ENCODE results near the gene CAV2.

CAV2 gene

DNA sequence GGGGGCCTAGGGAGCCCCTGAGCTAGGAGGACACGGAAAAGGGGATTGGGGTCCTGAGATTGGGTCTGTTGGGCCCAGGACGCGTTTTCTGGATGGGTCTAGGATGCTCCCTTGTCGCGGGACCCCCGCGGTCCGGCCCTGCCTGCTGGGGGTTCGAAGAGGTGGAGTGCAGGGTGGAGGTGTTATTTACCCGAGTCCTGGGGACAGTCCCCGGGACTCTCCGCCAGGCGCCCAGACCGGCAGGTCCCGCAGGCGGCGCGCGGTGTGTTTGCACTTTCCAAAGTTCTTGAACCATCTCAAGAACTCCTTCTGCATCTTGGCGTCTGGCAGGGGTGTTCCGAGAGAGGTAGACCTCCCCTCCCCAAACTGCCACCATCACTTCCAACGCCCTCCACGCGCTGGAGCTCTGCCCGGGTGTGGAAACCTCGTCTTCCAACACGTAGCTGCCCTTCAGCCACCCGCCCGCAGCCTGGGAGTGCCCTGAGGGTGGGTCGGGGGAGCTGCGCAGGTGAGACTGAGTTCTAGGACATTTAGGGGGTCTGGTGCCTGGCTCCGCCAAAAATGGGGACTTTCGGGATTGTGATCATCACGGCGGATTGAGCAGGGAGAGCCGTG lies 25.9 kb downstream of the CAV2 start:
- DNase-seq: peak; percentile 48

DNA sequence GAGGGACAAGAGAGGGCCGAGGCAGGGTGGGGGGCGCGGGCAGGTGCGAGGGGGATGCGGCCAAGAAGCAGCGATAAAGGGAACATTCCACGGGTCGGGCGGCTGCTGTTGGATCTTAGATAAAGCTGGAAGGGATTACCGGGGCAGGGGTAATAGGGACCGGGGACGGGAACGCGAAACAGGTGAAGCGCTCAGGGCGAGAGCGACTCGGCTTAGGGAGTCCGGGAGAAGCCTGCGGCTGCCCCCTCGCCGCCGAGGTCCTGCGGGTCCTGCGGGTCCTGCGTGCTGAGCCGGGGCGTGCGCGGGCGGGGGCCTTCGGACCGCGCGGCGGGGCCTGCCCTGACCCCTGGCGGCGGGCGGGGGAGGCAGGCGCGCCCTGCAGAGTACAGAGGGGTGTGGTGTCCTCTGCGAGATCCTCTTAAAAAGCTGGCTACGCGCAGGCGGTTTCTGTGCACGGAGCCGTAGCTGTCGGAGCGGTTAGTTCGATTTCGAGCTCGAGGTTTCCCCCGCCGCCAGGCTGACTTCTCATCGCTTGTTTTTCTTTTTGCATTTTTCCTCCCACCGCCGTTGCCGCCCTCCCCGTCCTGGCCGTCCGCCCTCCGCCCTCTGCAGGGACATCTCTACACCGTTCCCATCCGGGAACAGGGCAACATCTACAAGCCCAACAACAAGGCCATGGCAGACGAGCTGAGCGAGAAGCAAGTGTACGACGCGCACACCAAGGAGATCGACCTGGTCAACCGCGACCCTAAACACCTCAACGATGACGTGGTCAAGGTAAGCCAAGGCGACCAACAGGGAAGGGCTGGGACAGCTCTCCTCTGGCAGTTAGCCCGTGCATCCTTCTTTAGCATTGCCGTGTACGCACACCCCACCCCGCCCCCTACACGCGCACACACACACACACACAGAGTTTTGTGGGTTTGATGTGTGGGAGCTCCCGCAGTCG lies 26.6 kb downstream of the CAV2 start:
- peak; percentile 81 for DNase-seq

GRCh38 chr7:116526897-116527296 lies 27.4 kb downstream of the CAV2 start:
- no peak for DNase-seq

DNA sequence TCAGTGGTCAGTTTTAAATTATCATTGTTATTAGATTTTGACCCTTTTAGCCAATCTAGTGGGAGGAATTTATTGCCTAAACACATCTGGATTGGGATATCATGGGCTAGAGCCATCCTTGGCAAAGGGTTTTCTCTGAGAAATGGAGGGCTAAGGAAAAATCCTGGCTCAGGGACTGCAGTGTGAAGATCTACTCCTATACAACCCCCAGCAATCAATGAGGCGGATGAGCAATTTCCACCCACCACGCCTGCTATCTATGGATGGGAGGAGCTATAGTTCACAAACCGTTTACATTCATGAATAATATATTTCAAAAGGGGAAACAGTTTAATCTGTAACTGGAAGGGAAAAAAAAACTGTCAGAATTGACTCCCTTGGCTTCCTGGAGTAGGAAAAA lies 28.0 kb downstream of the CAV2 start:
- DNase-seq: no peak

GRCh38 chr7:116528008-116528789 lies 28.7 kb downstream of the CAV2 start:
- DNase-seq: no peak

- DNase-seq: no peak
These were observed 29.7 kb downstream of the CAV2 start for GRCh38 chr7:116529250-116529649.

GRCh38 chr7:116530107-116530820 lies 30.7 kb downstream of the CAV2 start:
- no peak for DNase-seq

GRCh38 chr7:116532102-116532688 lies 32.7 kb downstream of the CAV2 start:
- DNase-seq: no peak

- no peak for DNase-seq
These were observed 35.3 kb downstream of the CAV2 start for GRCh38 chr7:116534790-116535189.

- DNase-seq: no peak
These were observed 35.9 kb downstream of the CAV2 start for GRCh38 chr7:116535416-116535815.

- DNase-seq: no peak
These were observed 38.6 kb downstream of the CAV2 start for GRCh38 chr7:116538138-116538537.

DNA sequence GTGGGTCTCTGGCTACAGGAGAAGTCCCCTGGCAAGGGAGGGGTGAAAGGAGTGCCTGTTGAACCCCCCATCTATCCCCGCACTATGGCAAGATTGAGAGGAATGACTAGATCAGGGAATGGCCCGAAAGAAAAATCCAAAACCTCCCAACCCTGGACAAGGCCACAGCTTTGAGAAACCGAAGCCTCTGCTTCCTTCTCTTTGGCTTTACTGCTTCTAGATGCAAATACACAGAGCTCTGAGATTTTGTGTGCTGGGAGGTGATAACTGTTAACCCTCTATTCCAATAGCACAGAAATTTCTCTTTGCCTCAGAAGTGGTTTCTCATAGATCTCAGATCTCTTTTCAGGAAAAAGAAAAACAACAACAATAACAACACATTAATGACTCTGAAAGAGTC lies 40.3 kb downstream of the CAV2 start:
- DNase-seq: no peak

DNA sequence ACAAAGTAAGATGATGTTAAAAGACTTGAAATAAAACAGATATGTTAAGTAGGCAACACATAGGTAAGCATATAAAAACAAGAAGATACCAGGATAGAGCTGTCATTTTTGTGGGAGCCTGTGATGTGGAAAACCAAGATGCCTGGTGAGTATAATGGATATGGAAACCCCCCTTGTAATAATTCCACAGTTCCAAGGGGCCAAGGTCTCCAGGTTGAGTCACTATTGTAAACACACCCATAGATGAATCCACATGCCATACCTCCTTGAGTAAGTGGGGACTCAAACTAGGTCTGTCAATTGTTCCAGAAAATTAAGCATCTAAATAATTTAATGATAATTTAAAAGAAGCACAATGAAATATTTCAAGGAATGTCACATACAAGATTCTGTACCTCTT lies 41.2 kb downstream of the CAV2 start:
- DNase-seq: no peak

DNA sequence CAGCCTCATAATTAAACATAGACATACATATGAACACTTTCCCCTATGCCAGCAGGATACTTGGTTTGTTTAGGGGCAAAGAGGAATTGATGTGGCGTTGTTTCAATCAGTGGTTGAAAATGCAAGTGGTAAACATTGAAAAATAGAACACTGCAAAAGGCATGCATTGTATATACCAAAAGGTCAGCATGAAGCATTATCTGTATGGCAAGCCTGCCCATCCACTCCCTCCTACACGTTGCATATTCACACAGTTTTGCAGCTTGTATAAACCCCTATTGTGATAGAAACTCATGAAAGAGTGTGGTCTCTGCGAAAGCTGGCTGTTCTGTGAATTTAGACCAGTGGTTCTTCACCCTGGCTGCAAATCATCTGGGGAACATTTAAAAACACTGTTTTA lies 42.4 kb downstream of the CAV2 start:
- no peak for DNase-seq

GRCh38 chr7:116542618-116543017 lies 43.1 kb downstream of the CAV2 start:
- no peak for DNase-seq

DNA sequence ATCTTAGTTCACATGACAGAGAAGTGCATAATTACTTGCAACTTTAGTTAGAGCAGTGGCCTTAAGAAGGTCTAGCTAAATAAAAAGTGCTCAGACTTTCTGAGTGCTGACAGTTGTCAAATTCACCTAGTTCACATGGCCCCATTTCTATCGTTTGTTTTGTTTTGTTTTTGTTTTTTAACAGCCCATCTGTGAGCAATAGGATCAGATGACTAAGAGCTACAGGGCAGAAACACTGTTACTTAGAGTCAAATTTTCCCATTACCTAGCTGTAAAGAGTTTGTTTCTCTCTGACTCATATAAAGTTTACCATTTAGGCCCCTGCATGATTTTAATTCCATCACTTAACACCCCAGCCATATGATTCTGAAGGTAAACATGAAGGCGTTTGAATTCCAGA lies 44.1 kb downstream of the CAV2 start:
- DNase-seq: no peak

DNA sequence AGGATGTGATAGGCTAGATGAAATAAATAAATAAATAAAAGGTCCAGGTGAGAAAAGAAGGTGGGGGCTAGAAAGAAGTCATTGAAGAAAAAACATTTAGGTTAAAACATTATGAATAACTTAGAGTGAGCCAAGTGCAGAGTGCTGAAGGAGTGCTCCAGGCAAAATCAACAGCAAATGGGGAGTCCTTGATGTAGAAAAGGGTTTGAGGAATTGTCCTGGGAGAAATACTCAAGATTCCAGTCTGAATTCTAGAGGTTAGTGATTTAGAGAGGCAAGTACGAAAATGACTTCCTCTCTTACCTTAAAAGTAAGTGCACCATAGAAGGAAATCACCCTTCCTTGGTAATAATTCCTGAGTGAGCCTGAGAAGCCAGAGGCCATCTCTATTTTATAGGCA lies 44.9 kb downstream of the CAV2 start:
- DNase-seq: no peak

DNA sequence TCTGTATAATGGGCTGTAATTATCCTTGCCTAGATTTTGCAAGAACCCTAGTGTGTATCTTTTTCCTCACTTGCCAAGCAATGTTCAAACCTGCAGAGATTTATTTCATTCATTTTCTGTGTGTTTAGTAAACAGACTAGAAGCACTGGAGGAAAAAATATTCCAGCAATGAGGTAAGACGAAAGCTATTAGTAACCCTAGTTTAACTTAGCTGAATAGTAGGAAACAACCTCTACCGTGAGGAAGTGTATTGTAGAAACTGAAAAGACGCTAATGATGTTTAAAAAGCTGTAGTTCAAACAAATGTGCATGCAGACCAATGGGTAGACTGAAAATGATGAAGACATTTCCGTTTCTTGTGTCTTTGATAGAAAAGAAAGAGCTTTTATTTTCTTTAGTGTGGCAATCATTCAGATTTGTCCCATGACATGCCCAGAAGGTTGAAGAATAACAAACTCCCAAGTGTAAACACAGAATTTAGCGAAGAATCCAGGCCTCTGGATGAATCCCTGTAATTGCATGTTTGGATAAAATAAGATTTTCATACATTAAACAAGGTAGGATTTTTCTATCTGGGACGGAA lies 46.0 kb downstream of the CAV2 start:
- DNase-seq: no peak

DNA sequence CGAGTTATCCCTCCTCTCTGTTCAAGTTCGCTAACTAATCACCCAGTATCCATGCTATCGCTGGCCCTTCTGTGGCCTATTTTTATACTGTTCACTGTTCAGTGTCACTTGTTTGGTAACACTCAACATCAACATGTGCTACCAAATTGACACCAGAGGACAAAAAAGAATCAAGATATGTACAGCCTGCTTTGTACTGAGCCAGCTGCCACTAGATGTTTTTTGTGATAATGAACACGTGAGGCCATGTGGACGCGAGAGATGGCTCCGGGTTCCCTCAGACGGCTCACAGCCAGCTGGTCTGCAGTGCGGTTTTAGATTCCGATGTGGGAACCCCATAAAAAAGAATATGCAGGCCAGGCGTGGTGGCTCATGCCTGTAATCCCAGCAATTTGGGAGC lies 46.5 kb downstream of the CAV2 start:
- no peak for DNase-seq

DNA sequence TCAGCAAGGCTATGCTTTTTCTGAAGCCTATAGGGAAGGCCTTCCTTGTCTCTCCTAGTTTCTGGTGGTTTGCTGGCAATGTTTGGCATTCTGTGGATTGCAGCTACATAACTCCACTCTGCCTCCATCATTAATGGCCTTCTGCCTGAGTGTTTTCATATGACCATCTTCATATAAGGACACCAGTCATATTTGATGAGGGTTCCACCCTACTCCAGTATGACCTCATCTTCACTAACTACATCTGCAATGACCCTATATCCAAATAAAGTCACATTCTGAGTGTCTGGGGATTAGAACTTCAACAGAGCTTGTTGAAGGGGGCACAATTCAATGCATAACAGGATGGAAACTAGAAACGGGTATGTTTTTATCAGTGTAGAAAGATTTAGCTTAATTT lies 47.4 kb downstream of the CAV2 start:
- DNase-seq: no peak

- DNase-seq: no peak
These were observed 47.8 kb downstream of the CAV2 start for GRCh38 chr7:116547347-116547746.

- no peak for DNase-seq
These were observed 49.0 kb downstream of the CAV2 start for GRCh38 chr7:116548506-116548905.

Measured in eye (tissue), 1 donor.